Activated CD4-positive, alpha-beta T cell treated with anti-CD3 and anti-CD28 coated beads for 36 hours (primary cell): ENCODE data around the gene CAMK1D. TPM values are rescaled to one million over a fixed set of nuclear protein-coding genes. Genes with fewer than 3 reads are reported as not detected.

Experiments used
- ATAC-seq: fragments of 200-7000 bp; cut with Tn5 transposase; one replicate; pipeline ENCODE4 v1.10.0; 2021; ENCODE audit warnings: mild to moderate bottlenecking, moderate library complexity
- CTCF ChIA-PET: fragments of 350-600 bp; sonication (Branson Sonifier 250); formaldehyde crosslinking; loops from one replicate; lab custom pipeline; 2021; ENCODE audit warnings: antibody characterized with exemption; lab: Charles Lee
- POLR2A ChIA-PET: fragments of 350-600 bp; sonication (Branson Sonifier 250); formaldehyde crosslinking; loops from one replicate; lab custom pipeline; 2021; ENCODE audit warnings: antibody characterized with exemption, inconsistent platforms; lab: Charles Lee
- DNase-seq: peaks from one replicate; pipeline ENCODE4 v3.0.0-alpha.2; 2020
- H3K27ac Mint-ChIP-seq: one replicate; pipeline ENCODE4 v1.8.0; 2021; ENCODE audit warnings: mixed read lengths
- H3K27me3 Mint-ChIP-seq: one replicate; pipeline ENCODE4 v1.8.0; 2021; ENCODE audit warnings: mixed read lengths
- H3K36me3 Mint-ChIP-seq: one replicate; pipeline ENCODE4 v1.8.0; 2021; ENCODE audit warnings: low read depth, mixed read lengths
- H3K4me1 Mint-ChIP-seq: one replicate; pipeline ENCODE4 v1.8.0; 2021; ENCODE audit warnings: mixed read lengths
- H3K4me3 Mint-ChIP-seq: one replicate; pipeline ENCODE4 v1.8.0; 2021; ENCODE audit warnings: mild to moderate bottlenecking, moderate library complexity, mixed read lengths
- H3K9me3 Mint-ChIP-seq: one replicate; pipeline ENCODE4 v1.8.0; 2021; ENCODE audit warnings: low read depth, mixed read lengths
- intact Hi-C, 2 experiments: fragments of 100-400 bp; cut with DNase I in 1 of 2; cut with micrococcal nuclease in 1 of 2; formaldehyde crosslinking; loops; one replicate each; pipeline versions ENCODE4 v1.14.2 to v1.15.1; 2022 to 2024; cut with DNase I, micrococcal nuclease
- total RNA-seq, 2 experiments: library from RNA; stranded (reverse); gene quantifications; one replicate each; pipeline ENCODE4 v1.2.3, GENCODE V29; 2021

The CAMK1D gene
- total RNA-seq, 2 experiments from 2014 or later, result 16.0 to 16.3 TPM

- POLR2A ChIA-PET, result no interaction called here
- ATAC-seq (peak; percentile 42), DNase-seq (no peak)
- Mint-ChIP-seq H3K27me3 (no peaks in the 10 kb centered on the region), H3K4me3 (no peak overlapping the region), H3K9me3 (no peaks in the 10 kb centered on the region), H3K36me3 (no peaks in the 10 kb centered on the region), H3K4me1 (peaks cover 42% of the 10 kb centered on the region), H3K27ac (no peak overlapping the region)
- intact Hi-C loops, result no loop called here
- CTCF ChIA-PET, result interaction anchor here (0.8 to 1.9 kb wide), 2 partner anchors 41 to 190 kb away, joined by 3 to 6 read pairs; no protein-coding TSS in a partner anchor
Measured at GRCh38 chr10:12466704-12467305, 117.5 kb downstream of the CAMK1D start.

- ATAC-seq, result no peak
- DNase-seq, result no peak
- POLR2A ChIA-PET, result no interaction called here
- no peak overlapping the region for H3K27ac Mint-ChIP-seq
- H3K36me3 Mint-ChIP-seq, result no peaks in the 10 kb centered on the region
- peaks cover 35% of the 10 kb centered on the region for H3K4me1 Mint-ChIP-seq
- CTCF ChIA-PET, result interaction anchor here (0.5 to 0.9 kb wide), 2 partner anchors 13 to 651 kb away, joined by 3 to 4 read pairs; no protein-coding TSS in a partner anchor
- H3K27me3 Mint-ChIP-seq, result no peaks in the 10 kb centered on the region
- no peak overlapping the region for H3K4me3 Mint-ChIP-seq
- H3K9me3 Mint-ChIP-seq, result no peaks in the 10 kb centered on the region
- intact Hi-C loops, result no loop called here
Measured at GRCh38 chr10:12469345-12469744, 120.0 kb downstream of the CAMK1D start.

- CTCF ChIA-PET, result no interaction called here
- peaks cover 4% of the 10 kb centered on the region for H3K9me3 Mint-ChIP-seq
- POLR2A ChIA-PET, result interaction anchor here (0.6 kb wide), 1 partner anchor 646 kb away, joined by 3 read pairs; no protein-coding TSS in a partner anchor
- DNase-seq (no peak), ATAC-seq (no peak)
- intact Hi-C loops, result no loop called here
- no peak overlapping the region for H3K27ac Mint-ChIP-seq
- peaks cover 10% of the 10 kb centered on the region for H3K36me3 Mint-ChIP-seq
- no peaks in the 10 kb centered on the region for H3K27me3 Mint-ChIP-seq
- H3K4me3 Mint-ChIP-seq, result no peak overlapping the region
- peaks cover 30% of the 10 kb centered on the region for H3K4me1 Mint-ChIP-seq
Measured at GRCh38 chr10:12470719-12471118, 121.4 kb downstream of the CAMK1D start.

- DNase-seq (no peak), ATAC-seq (no peak)
- Mint-ChIP-seq H3K27ac (no peak overlapping the region), H3K4me3 (no peak overlapping the region), H3K36me3 (peaks cover 10% of the 10 kb centered on the region), H3K4me1 (peaks cover 26% of the 10 kb centered on the region), H3K27me3 (no peaks in the 10 kb centered on the region), H3K9me3 (peaks cover 4% of the 10 kb centered on the region)
- intact Hi-C loops, result no loop called here
- ChIA-PET POLR2A (interaction anchor here (0.6 kb wide), 1 partner anchor 647 kb away, joined by 3 read pairs; no protein-coding TSS in a partner anchor), CTCF (no interaction called here)
Measured at GRCh38 chr10:12471135-12471534, 121.8 kb downstream of the CAMK1D start.

GRCh38 chr10:12473491-12473890 lies 124.1 kb downstream of the CAMK1D start:
- ChIA-PET POLR2A (no interaction called here), CTCF (no interaction called here)
- Mint-ChIP-seq H3K27ac (no peak overlapping the region), H3K4me1 (peaks cover 15% of the 10 kb centered on the region), H3K27me3 (no peaks in the 10 kb centered on the region), H3K36me3 (peaks cover 12% of the 10 kb centered on the region), H3K4me3 (no peak overlapping the region), H3K9me3 (peaks cover 4% of the 10 kb centered on the region)
- intact Hi-C loops, result no loop called here
- ATAC-seq (no peak), DNase-seq (no peak)

GRCh38 chr10:12474727-12475412 lies 125.5 kb downstream of the CAMK1D start:
- intact Hi-C loops, result no loop called here
- no peak overlapping the region for H3K27ac Mint-ChIP-seq
- ATAC-seq (no peak), DNase-seq (no peak)
- no peak overlapping the region for H3K4me3 Mint-ChIP-seq
- peaks cover 4% of the 10 kb centered on the region for H3K9me3 Mint-ChIP-seq
- H3K4me1 Mint-ChIP-seq, result peaks cover 16% of the 10 kb centered on the region
- POLR2A ChIA-PET, result no interaction called here
- CTCF ChIA-PET, result no interaction called here
- H3K27me3 Mint-ChIP-seq, result no peaks in the 10 kb centered on the region
- peaks cover 12% of the 10 kb centered on the region for H3K36me3 Mint-ChIP-seq

- Mint-ChIP-seq H3K27ac (no peak overlapping the region), H3K9me3 (peaks cover 6% of the 10 kb centered on the region), H3K36me3 (peaks cover 12% of the 10 kb centered on the region), H3K4me3 (no peak overlapping the region), H3K27me3 (no peaks in the 10 kb centered on the region), H3K4me1 (peaks cover 12% of the 10 kb centered on the region)
- DNase-seq (no peak), ATAC-seq (no peak)
- intact Hi-C loops, result no loop called here
- ChIA-PET CTCF (interaction anchor here (1.2 kb wide), 1 partner anchor 99 kb away, joined by 3 read pairs; no protein-coding TSS in a partner anchor), POLR2A (no interaction called here)
Measured at GRCh38 chr10:12476656-12477055, 127.3 kb downstream of the CAMK1D start.

GRCh38 chr10:12479437-12479844 lies 130.1 kb downstream of the CAMK1D start:
- POLR2A ChIA-PET, result no interaction called here
- H3K4me3 Mint-ChIP-seq, result no peak overlapping the region
- no peak for DNase-seq
- intact Hi-C loops, result no loop called here
- H3K27me3 Mint-ChIP-seq, result no peaks in the 10 kb centered on the region
- peaks cover 6% of the 10 kb centered on the region for H3K9me3 Mint-ChIP-seq
- H3K4me1 Mint-ChIP-seq, result peaks cover 9% of the 10 kb centered on the region
- peaks cover 12% of the 10 kb centered on the region for H3K36me3 Mint-ChIP-seq
- no peak overlapping the region for H3K27ac Mint-ChIP-seq
- CTCF ChIA-PET, result interaction anchor here (0.7 kb wide), 1 partner anchor 208 kb away, joined by 3 read pairs; no protein-coding TSS in a partner anchor
- no peak for ATAC-seq

GRCh38 chr10:12479924-12480323 lies 130.6 kb downstream of the CAMK1D start:
- Mint-ChIP-seq H3K4me1 (peaks cover 13% of the 10 kb centered on the region), H3K9me3 (peaks cover 3% of the 10 kb centered on the region), H3K27ac (no peak overlapping the region), H3K4me3 (no peak overlapping the region), H3K27me3 (no peaks in the 10 kb centered on the region), H3K36me3 (peaks cover 8% of the 10 kb centered on the region)
- ATAC-seq (no peak), DNase-seq (no peak)
- ChIA-PET CTCF (interaction anchor here (0.6 kb wide), 1 partner anchor 544 kb away, joined by 3 read pairs; no protein-coding TSS in a partner anchor), POLR2A (no interaction called here)
- intact Hi-C loops, result loop anchor here in 1 of 2 experiments (10.0 kb wide), 1 partner anchor 235 kb away; no protein-coding TSS in a partner anchor

- no peak for ATAC-seq
- H3K9me3 Mint-ChIP-seq, result peaks cover 1% of the 10 kb centered on the region
- DNase-seq, result no peak
- CTCF ChIA-PET, result interaction anchor here (0.6 kb wide), 1 partner anchor 545 kb away, joined by 3 read pairs; no protein-coding TSS in a partner anchor
- no peak overlapping the region for H3K4me3 Mint-ChIP-seq
- peaks cover 5% of the 10 kb centered on the region for H3K36me3 Mint-ChIP-seq
- no peaks in the 10 kb centered on the region for H3K27me3 Mint-ChIP-seq
- H3K4me1 Mint-ChIP-seq, result peaks cover 18% of the 10 kb centered on the region
- no peak overlapping the region for H3K27ac Mint-ChIP-seq
- POLR2A ChIA-PET, result no interaction called here
- intact Hi-C loops, result loop anchor here in 1 of 2 experiments (10.0 kb wide), 1 partner anchor 234 kb away; no protein-coding TSS in a partner anchor
Measured at GRCh38 chr10:12480440-12480839, 131.1 kb downstream of the CAMK1D start.

- no peaks in the 10 kb centered on the region for H3K27me3 Mint-ChIP-seq
- DNase-seq (no peak), ATAC-seq (no peak)
- H3K9me3 Mint-ChIP-seq, result peaks cover 1% of the 10 kb centered on the region
- peaks cover 24% of the 10 kb centered on the region for H3K4me1 Mint-ChIP-seq
- no peaks in the 10 kb centered on the region for H3K36me3 Mint-ChIP-seq
- POLR2A ChIA-PET, result no interaction called here
- H3K27ac Mint-ChIP-seq, result no peak overlapping the region
- CTCF ChIA-PET, result interaction anchor here (0.5 to 0.7 kb wide), 2 partner anchors 151 to 387 kb away, joined by 3 read pairs; no protein-coding TSS in a partner anchor
- intact Hi-C loops, result loop anchor here in 1 of 2 experiments (10.0 kb wide), 1 partner anchor 233 kb away; no protein-coding TSS in a partner anchor
- H3K4me3 Mint-ChIP-seq, result no peak overlapping the region
Measured at GRCh38 chr10:12481924-12482323, 132.6 kb downstream of the CAMK1D start.
